ENCODE data around the gene KLHL17.

Gene KLHL17

GRCh38 chr1:952603-953002 lies 7.8 kb upstream of the KLHL17 start:
- no peak for DNase-seq

GRCh38 chr1:953524-954320 lies 6.7 kb upstream of the KLHL17 start:
- no peak for DNase-seq

- DNase-seq, result no peak
Measured at GRCh38 chr1:954927-955326, 5.5 kb upstream of the KLHL17 start.

- DNase-seq, result no peak
Measured at GRCh38 chr1:955474-955873, 4.9 kb upstream of the KLHL17 start.

- DNase-seq, result no peak
Measured at GRCh38 chr1:956636-957035, 3.7 kb upstream of the KLHL17 start.

- peak; percentile 72 for DNase-seq
Measured at GRCh38 chr1:958823-959730, 1.3 kb upstream of the KLHL17 start, which contains the start of gene NOC2L. Gene NOC2L (minus strand): TSS chr1:959256. CDS start chr1:959240, 16 bp downstream.

GRCh38 chr1:959731-960362 lies 537 bp upstream of the KLHL17 start:
- no peak for DNase-seq

- DNase-seq, result no peak
Measured at GRCh38 chr1:961132-961669, 817 bp downstream of the KLHL17 start.

GRCh38 chr1:962381-963300 lies 2.3 kb downstream of the KLHL17 start:
- no peak for DNase-seq

- DNase-seq, result no peak
Measured at GRCh38 chr1:963301-963651, 2.9 kb downstream of the KLHL17 start.

GRCh38 chr1:963746-964525 lies 3.6 kb downstream of the KLHL17 start:
- no peak for DNase-seq

GRCh38 chr1:964691-965525 lies 4.5 kb downstream of the KLHL17 start:
- no peak for DNase-seq

GRCh38 chr1:965526-966134 lies 5.2 kb downstream of the KLHL17 start:
- no peak for DNase-seq

GRCh38 chr1:966135-966703 lies 5.8 kb downstream of the KLHL17 start, which contains the start of gene PLEKHN1:
Gene PLEKHN1 (plus strand): TSS chr1:966482. CDS start chr1:966532, 50 bp downstream.
- peak; percentile 73 for DNase-seq

- peak; percentile 75 for DNase-seq
Measured at GRCh38 chr1:966704-967300, 6.4 kb downstream of the KLHL17 start.

- no peak for DNase-seq
Measured at GRCh38 chr1:967466-968343, 7.3 kb downstream of the KLHL17 start.

GRCh38 chr1:969260-969855 lies 9.0 kb downstream of the KLHL17 start:
- DNase-seq, result no peak

Measured in NCI-H226 (cell line).